Testis (tissue), 2 donors: ENCODE measurements around the gene NOL4L.

ENCODE experiments used
- CTCF ChIP-seq, 3 experiments: fragments of 450-650 bp in 2 of 3; fragments of 200-600 bp in 1 of 3; sonication (generic) in 1 of 3; IDR thresholded peaks; one replicate each; pipeline ENCODE4 v1.5.1; 2016 to 2019; ENCODE audit warnings: antibody characterized with exemption in 3 of 3, mild to moderate bottlenecking in 2 of 3, moderate library complexity in 1 of 3
- POLR2A ChIP-seq: fragments of 450-650 bp; IDR thresholded peaks from one replicate; pipeline ENCODE4 v1.6.1; 2017; ENCODE audit warnings: antibody characterized with exemption, mild to moderate bottlenecking, moderate library complexity

- no peak for TF ChIP-seq CTCF (IDR thresholded peaks at IDR 0.05)
- TF ChIP-seq POLR2A, result no peak
Observed at GRCh38 chr20:32497589-32498224, 87.4 kb downstream of the NOL4L start.
